Ammon's horn (tissue), 1 donor: ENCODE measurements around the gene NXN.
"Not testable (repeated sequence)": the region's sequence is repeated elsewhere in the genome, so short reads cannot be mapped to it uniquely, and the experiment has no call there.

Experiments used
- DNase-seq: peaks from one replicate; pipeline ENCODE4 v3.0.0-alpha.2; 2016; ENCODE audit warnings: low spot score

The NXN gene

GRCh38 chr17:979212-979538 lies 401 bp downstream of the NXN start:
- no peak for DNase-seq

GRCh38 chr17:978103-979093 lies 1.2 kb downstream of the NXN start:
- no peak for DNase-seq

GRCh38 chr17:977166-977565 lies 2.4 kb downstream of the NXN start:
- DNase-seq: no peak

- DNase-seq: no peak
Observed at GRCh38 chr17:976312-976711, 3.3 kb downstream of the NXN start.

GRCh38 chr17:975371-975915 lies 4.1 kb downstream of the NXN start:
- DNase-seq: peak; percentile 70

- not testable (repeated sequence) for DNase-seq
Observed at GRCh38 chr17:974778-975177, 4.8 kb downstream of the NXN start.

GRCh38 chr17:973053-973452 lies 6.5 kb downstream of the NXN start:
- DNase-seq: no peak

GRCh38 chr17:971861-972260 lies 7.7 kb downstream of the NXN start:
- DNase-seq: not testable (repeated sequence)

- DNase-seq: no peak
Observed at GRCh38 chr17:970364-970763, 9.2 kb downstream of the NXN start.

GRCh38 chr17:969811-970355 lies 9.7 kb downstream of the NXN start:
- no peak for DNase-seq

- no peak for DNase-seq
Observed at GRCh38 chr17:968812-969730, 10.5 kb downstream of the NXN start.

- DNase-seq: no peak
Observed at GRCh38 chr17:967122-967521, 12.5 kb downstream of the NXN start.

GRCh38 chr17:965311-965989 lies 14.1 kb downstream of the NXN start:
- DNase-seq: no peak

GRCh38 chr17:964876-965275 lies 14.7 kb downstream of the NXN start:
- DNase-seq: no peak

GRCh38 chr17:962670-963069 lies 16.9 kb downstream of the NXN start:
- no peak for DNase-seq

GRCh38 chr17:962166-962565 lies 17.4 kb downstream of the NXN start:
- DNase-seq: no peak

- no peak for DNase-seq
Observed at GRCh38 chr17:958712-959451, 20.7 kb downstream of the NXN start.

- DNase-seq: no peak
Observed at GRCh38 chr17:957856-958421, 21.6 kb downstream of the NXN start.

GRCh38 chr17:956905-957304 lies 22.7 kb downstream of the NXN start:
- no peak for DNase-seq

- DNase-seq: no peak
Observed at GRCh38 chr17:954431-955164, 25.0 kb downstream of the NXN start.
